Lower leg skin (tissue), 3 donors: ENCODE data around the gene OR10A6.

Experiments used
- POLR2A ChIP-seq, 2 donors: fragments of 450-650 bp; IDR thresholded peaks; one replicate each; pipeline ENCODE4 v1.6.1; 2016 to 2017; ENCODE audit warnings: antibody characterized with exemption in 2 of 2, mild to moderate bottlenecking in 1 of 2, moderate library complexity in 1 of 2
- TF ChIP-seq, protein P1 (sequence below), 3 donors: fragments of 450-650 bp; IDR thresholded peaks; one replicate each; pipeline ENCODE4 v1.5.1; 2016; ENCODE audit warnings: antibody characterized with exemption in 3 of 3, mild to moderate bottlenecking in 3 of 3, moderate library complexity in 2 of 3

DNA sequence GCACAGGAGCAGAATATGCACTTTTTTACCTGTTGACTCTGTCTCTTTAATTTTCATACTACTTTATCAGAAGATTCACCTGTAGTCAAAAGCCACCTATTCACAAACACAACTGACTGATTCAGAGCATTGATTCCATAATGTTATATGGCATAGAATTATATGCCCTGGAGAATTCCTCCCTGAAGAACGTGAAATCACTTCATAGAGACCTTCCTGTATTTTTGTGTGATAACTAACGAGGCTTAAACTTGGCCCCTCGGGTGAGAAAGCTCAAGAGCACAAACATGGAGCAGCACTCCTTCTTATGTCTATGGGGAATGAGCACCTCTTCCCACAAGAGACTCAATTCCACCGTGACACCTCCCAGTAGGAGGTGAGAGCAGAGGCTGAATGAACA, at the start of gene OR10A6:
- TF ChIP-seq, protein P1, sequence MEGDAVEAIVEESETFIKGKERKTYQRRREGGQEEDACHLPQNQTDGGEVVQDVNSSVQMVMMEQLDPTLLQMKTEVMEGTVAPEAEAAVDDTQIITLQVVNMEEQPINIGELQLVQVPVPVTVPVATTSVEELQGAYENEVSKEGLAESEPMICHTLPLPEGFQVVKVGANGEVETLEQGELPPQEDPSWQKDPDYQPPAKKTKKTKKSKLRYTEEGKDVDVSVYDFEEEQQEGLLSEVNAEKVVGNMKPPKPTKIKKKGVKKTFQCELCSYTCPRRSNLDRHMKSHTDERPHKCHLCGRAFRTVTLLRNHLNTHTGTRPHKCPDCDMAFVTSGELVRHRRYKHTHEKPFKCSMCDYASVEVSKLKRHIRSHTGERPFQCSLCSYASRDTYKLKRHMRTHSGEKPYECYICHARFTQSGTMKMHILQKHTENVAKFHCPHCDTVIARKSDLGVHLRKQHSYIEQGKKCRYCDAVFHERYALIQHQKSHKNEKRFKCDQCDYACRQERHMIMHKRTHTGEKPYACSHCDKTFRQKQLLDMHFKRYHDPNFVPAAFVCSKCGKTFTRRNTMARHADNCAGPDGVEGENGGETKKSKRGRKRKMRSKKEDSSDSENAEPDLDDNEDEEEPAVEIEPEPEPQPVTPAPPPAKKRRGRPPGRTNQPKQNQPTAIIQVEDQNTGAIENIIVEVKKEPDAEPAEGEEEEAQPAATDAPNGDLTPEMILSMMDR (IDR thresholded peaks at IDR 0.05) = no peak
- no peak for TF ChIP-seq POLR2A (IDR thresholded peaks at IDR 0.05)
